HEK293T (cell line): Measurements from ENCODE around the gene INVS.

ENCODE experiments used
- CTBP1 ChIP-seq: fragments of 450-650 bp; IDR thresholded peaks from 2 replicates; pipeline ENCODE4 v1.6.1; 2016; ENCODE audit warnings: borderline replicate concordance
- FOXA1 ChIP-seq: fragments of 450-650 bp; IDR thresholded peaks from 2 replicates; pipeline ENCODE4 v1.6.1; 2016; ENCODE audit warnings: mild to moderate bottlenecking
- FOXK2 ChIP-seq: fragments of 450-650 bp; IDR thresholded peaks from 2 replicates; pipeline ENCODE4 v1.6.1; 2016; ENCODE audit warnings: mild to moderate bottlenecking
- TF ChIP-seq, protein P1 (sequence below): fragments of 450-650 bp; IDR thresholded peaks from 2 replicates; pipeline ENCODE4 v1.6.1; 2016

DNA sequence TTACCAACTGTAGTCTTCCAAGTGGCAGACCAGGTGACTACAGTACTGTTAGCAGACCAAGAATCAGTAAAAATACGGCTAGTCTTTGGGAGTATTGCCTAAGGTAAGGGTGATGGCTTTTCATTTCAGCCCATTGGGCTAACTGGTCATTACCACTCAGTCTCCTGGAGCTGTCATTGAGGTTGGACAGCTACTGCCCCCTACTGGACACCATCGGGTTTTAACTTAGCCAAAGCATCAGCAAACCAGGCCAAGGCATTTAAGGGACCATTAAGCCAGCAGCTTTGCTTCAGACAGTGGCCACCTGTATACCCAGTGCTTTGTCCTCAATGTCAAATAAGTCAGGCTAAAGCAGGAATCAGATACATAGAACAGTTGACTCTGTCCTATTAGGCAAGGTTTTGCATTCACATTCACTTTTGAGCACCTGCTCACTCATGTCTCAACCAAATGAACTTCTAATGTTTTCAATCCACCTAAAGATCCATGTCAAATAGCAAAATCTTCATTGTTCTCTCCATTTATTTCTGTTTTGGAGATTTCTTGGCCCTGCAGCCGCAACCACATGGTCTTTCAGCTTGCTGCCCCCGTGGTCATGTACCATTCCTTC, 117.2 kb downstream of the INVS start:
- TF ChIP-seq FOXK2: no peak
- TF ChIP-seq FOXA1: no peak
- TF ChIP-seq CTBP1: no peak
- TF ChIP-seq, protein P1, sequence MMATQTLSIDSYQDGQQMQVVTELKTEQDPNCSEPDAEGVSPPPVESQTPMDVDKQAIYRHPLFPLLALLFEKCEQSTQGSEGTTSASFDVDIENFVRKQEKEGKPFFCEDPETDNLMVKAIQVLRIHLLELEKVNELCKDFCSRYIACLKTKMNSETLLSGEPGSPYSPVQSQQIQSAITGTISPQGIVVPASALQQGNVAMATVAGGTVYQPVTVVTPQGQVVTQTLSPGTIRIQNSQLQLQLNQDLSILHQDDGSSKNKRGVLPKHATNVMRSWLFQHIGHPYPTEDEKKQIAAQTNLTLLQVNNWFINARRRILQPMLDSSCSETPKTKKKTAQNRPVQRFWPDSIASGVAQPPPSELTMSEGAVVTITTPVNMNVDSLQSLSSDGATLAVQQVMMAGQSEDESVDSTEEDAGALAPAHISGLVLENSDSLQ: no peak
